HCT116 (cell line): ENCODE data around the gene ZNF580.

ENCODE experiments used
- EZH2 ChIP-seq: fragments of 200-600 bp; sonication (generic); IDR thresholded peaks from 2 replicates; pipeline ENCODE4 v1.6.1; 2017; ENCODE audit warnings: antibody characterized with exemption, mixed run types
- EZH2phosphoT487 ChIP-seq: fragments of 200-600 bp; IDR thresholded peaks from 2 replicates; pipeline ENCODE4 v1.6.1; 2018; ENCODE audit warnings: antibody characterized with exemption, borderline replicate concordance
- FOSL1 ChIP-seq: IDR thresholded peaks from 2 replicates; pipeline ENCODE4 v1.6.1; 2012; ENCODE audit warnings: low read depth
- POLR2A ChIP-seq: IDR thresholded peaks from 2 replicates; pipeline ENCODE4 v1.7.0; 2011; ENCODE audit warnings: borderline replicate concordance; ENCODE audit not compliant: insufficient read depth, insufficient read length; ENCODE audit errors: extremely low read depth
- POLR2AphosphoS5 ChIP-seq: IDR thresholded peaks from 2 replicates; pipeline ENCODE4 v1.6.1; 2011; ENCODE audit warnings: mild to moderate bottlenecking, low read depth, low read length, moderate library complexity
- RAD21 ChIP-seq: IDR thresholded peaks from 2 replicates; pipeline ENCODE4 v1.6.1; 2012; ENCODE audit warnings: low read depth, mild to moderate bottlenecking
- TCF7L2 ChIP-seq: IDR thresholded peaks from 2 replicates; pipeline ENCODE4 v1.7.0; 2011; ENCODE audit warnings: borderline replicate concordance, inconsistent platforms; ENCODE audit not compliant: insufficient read depth, insufficient read length; ENCODE audit errors: extremely low read depth
- YY1 ChIP-seq: IDR thresholded peaks from 2 replicates; pipeline ENCODE4 v1.6.1; 2011; ENCODE audit warnings: low read length, low read depth, moderate library complexity, mild to moderate bottlenecking; ENCODE audit not compliant: insufficient replicate concordance; ENCODE audit errors: extremely low read depth
- ZFX ChIP-seq: fragments of 450-650 bp; IDR thresholded peaks from 2 replicates; pipeline ENCODE4 v1.6.1; 2017
- TF ChIP-seq, protein P1 (sequence below), 3 experiments: fragments of 200-600 bp in 1 of 3; sonication (generic) in 1 of 3; IDR thresholded peaks in 2 of 3; conservative IDR thresholded peaks in 1 of 3; 2 replicates each; pipeline ENCODE4 v1.5.1; 2012 to 2017; ENCODE audit warnings: low read depth in 2 of 3, low read length in 2 of 3, antibody characterized with exemption in 1 of 3, borderline replicate concordance in 1 of 3, control low read depth in 1 of 3, mild to moderate bottlenecking in 1 of 3, mixed read lengths in 1 of 3, mixed run types in 1 of 3, moderate library complexity in 1 of 3; ENCODE audit not compliant: insufficient read depth in 1 of 3
- TF ChIP-seq, protein P2 (sequence below): IDR thresholded peaks from 2 replicates; pipeline ENCODE4 v1.6.1; 2012

DNA sequence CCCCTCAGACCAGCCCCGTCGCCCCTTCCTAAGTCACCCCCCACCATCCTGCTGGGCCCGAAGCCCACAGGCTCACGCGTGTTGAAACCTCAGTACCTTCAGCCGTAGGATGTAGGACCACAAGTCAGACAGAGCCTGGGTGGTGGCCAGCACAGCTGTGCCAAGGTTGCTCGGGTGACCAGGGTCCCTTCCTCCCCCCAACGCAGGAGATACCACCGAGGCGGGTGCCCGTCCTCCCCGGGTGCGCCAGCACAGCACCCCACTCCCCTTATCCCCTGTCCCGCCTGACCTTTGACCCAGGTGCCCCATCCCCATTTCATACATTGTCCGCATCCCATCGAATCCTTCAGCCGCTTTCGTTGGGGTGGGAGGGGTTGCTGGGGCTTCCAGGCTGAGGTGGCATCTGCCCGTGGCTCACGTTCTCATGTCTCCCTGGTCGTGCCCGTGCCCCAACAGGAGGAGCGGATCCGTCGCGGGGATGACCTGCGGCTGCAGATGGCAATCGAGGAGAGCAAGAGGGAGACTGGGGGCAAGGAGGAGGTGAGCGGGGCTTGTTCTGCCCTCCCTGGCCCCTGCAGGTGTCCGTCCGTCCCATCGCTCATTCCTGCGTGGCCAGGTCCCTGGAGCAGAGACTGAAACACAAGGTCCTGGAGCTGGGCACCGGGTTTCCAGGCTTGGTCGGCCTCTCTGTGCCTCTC lies 48.8 kb downstream of the ZNF580 start:
- no peak for TF ChIP-seq EZH2
- no peak for TF ChIP-seq POLR2A
- TF ChIP-seq, protein P1, sequence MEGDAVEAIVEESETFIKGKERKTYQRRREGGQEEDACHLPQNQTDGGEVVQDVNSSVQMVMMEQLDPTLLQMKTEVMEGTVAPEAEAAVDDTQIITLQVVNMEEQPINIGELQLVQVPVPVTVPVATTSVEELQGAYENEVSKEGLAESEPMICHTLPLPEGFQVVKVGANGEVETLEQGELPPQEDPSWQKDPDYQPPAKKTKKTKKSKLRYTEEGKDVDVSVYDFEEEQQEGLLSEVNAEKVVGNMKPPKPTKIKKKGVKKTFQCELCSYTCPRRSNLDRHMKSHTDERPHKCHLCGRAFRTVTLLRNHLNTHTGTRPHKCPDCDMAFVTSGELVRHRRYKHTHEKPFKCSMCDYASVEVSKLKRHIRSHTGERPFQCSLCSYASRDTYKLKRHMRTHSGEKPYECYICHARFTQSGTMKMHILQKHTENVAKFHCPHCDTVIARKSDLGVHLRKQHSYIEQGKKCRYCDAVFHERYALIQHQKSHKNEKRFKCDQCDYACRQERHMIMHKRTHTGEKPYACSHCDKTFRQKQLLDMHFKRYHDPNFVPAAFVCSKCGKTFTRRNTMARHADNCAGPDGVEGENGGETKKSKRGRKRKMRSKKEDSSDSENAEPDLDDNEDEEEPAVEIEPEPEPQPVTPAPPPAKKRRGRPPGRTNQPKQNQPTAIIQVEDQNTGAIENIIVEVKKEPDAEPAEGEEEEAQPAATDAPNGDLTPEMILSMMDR (IDR thresholded peaks at IDR 0.05 in 2 of 3, conservative IDR thresholded peaks at IDR 0.05 in 1 of 3; ENCODE audit: borderline replicate concordance in 1 of 3, insufficient read depth in 1 of 3, low read depth in 2 of 3, low read length in 2 of 3), result no peak
- TF ChIP-seq YY1, result no peak
- TF ChIP-seq TCF7L2, result no peak
- no peak for TF ChIP-seq RAD21
- TF ChIP-seq FOSL1, result no peak
- no peak for TF ChIP-seq EZH2phosphoT487
- TF ChIP-seq ZFX, result no peak
- TF ChIP-seq POLR2AphosphoS5, result no peak
- TF ChIP-seq, protein P2, sequence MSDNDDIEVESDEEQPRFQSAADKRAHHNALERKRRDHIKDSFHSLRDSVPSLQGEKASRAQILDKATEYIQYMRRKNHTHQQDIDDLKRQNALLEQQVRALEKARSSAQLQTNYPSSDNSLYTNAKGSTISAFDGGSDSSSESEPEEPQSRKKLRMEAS, result no peak
